Left ventricle myocardium inferior (tissue), 1 donor: ENCODE results near the gene SLC25A5. TPM values are rescaled to one million over a fixed set of nuclear protein-coding genes. Genes with fewer than 3 reads are reported as not detected.

Experiments
- DNase-seq: peaks from one replicate; pipeline ENCODE4 v3.0.0-alpha.2; 2020
- H3K27ac ChIP-seq: fragments of 200-600 bp; replicated peaks from 2 replicates; pipeline ENCODE4 v1.8.0; 2021
- H3K27me3 ChIP-seq: fragments of 200-600 bp; 2 replicates; pipeline ENCODE4 v1.8.0; 2021; ENCODE audit warnings: low read depth
- H3K36me3 ChIP-seq: fragments of 200-600 bp; 2 replicates; pipeline ENCODE4 v1.8.0; 2021
- H3K4me1 ChIP-seq: fragments of 200-600 bp; 2 replicates; pipeline ENCODE4 v1.8.0; 2021
- H3K4me3 ChIP-seq: fragments of 200-600 bp; 2 replicates; pipeline ENCODE4 v1.8.0; 2021; ENCODE audit warnings: mild to moderate bottlenecking, moderate library complexity
- H3K9me3 ChIP-seq: fragments of 200-600 bp; replicated peaks from 2 replicates; pipeline ENCODE4 v1.8.0; 2021
- intact Hi-C: fragments of 100-400 bp; cut with micrococcal nuclease; formaldehyde crosslinking; loops from one replicate; pipeline ENCODE4 v1.11.0; 2022
- total RNA-seq: library from RNA; stranded (reverse); fragmentation: NEBNext Ultra II Directional; extraction: Animal tissue kit (Norgen Biotek cat#: 25700); gene quantifications from one replicate; pipeline ENCODE4 v1.2.1, GENCODE V29; 2021
- TF ChIP-seq, protein P1 (sequence below): fragments of 200-600 bp; IDR thresholded peaks from 2 replicates; pipeline ENCODE4 v1.8.0; 2021; ENCODE audit warnings: antibody characterized with exemption, mild to moderate bottlenecking, borderline replicate concordance
- donor health status: DM: no; HTN: yes; CAD: no; lungs with severe emphysema.

Gene SLC25A5
- total RNA-seq, 1 donor from 2014 or later, result 191 TPM

DNA sequence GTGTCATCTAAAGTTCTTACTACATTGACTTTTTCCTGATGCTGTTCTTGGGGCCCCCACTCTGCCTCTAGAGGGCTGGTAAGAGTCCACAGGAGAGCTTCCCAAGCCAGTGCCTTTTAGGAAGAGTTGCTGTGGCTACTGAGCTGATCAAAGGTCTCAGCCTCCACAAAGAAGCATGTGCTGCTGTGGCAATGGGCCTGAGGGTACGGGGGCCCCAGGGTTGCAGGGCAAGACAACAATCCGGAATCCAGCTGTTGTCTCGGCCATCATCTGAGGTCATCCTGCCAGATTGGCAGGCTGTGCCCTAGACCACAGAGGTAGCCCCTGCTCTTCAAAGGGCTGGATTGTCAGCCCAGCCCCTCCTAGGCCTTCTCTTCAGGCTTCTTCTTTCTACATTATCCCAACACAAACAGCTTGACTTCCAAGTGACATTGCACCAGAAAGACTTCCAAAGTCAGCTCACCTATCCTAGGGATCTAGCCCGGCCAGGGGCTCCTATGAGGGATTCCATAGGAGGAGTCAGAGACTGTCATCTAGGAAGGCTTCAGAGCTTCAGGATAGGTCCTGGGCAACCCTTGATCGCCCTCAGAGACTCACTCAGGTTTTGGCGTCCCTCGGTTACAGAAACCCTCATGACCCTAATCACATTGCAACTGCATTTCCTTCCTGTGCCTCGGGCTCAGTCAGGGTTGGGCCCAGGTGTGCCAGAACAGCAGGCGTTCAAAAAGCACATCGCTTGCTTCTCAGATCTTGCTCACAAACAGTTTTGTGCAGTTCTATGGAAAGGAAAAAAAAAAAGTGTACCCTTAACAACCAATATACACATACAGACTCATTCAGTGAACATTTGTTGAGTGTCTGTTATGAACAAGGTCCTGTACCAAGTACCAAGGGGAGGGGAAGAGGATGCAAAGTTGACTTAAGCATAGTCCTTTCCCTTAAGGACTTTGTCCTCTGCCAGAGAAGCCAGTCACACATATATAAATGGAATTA is 27.8 kb downstream of the SLC25A5 start:
- no peak overlapping the region for H3K27ac ChIP-seq
- DNase-seq, result no peak
- no peaks in the 10 kb centered on the region for H3K27me3 ChIP-seq
- TF ChIP-seq, protein P1, sequence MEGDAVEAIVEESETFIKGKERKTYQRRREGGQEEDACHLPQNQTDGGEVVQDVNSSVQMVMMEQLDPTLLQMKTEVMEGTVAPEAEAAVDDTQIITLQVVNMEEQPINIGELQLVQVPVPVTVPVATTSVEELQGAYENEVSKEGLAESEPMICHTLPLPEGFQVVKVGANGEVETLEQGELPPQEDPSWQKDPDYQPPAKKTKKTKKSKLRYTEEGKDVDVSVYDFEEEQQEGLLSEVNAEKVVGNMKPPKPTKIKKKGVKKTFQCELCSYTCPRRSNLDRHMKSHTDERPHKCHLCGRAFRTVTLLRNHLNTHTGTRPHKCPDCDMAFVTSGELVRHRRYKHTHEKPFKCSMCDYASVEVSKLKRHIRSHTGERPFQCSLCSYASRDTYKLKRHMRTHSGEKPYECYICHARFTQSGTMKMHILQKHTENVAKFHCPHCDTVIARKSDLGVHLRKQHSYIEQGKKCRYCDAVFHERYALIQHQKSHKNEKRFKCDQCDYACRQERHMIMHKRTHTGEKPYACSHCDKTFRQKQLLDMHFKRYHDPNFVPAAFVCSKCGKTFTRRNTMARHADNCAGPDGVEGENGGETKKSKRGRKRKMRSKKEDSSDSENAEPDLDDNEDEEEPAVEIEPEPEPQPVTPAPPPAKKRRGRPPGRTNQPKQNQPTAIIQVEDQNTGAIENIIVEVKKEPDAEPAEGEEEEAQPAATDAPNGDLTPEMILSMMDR, result no peak
- H3K4me3 ChIP-seq, result no peak overlapping the region
- intact Hi-C loops, result no loop called here
- no peaks in the 10 kb centered on the region for H3K36me3 ChIP-seq
- H3K9me3 ChIP-seq, result no peaks in the 10 kb centered on the region
- H3K4me1 ChIP-seq, result no peaks in the 10 kb centered on the region

DNA sequence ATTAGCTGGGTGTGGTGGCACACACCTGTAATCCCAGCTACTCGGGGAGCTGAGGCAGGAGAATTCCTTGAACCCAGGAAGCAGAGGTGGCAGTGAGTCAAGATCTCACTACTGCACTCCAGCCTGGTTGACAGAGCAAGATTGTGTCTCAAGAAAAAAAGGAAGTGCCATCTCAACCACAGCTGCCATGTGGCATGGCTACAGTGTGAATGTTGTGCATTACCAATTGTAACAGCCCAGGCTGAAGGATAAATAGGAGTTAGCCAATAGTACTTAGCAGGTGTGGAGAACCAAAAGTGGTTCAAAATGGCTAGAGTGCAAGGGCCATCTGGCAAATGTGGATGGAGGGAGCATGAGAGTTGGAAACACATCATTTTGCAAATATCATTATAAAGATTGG is 28.9 kb downstream of the SLC25A5 start:
- DNase-seq, result no peak
- no peaks in the 10 kb centered on the region for H3K4me1 ChIP-seq
- no peaks in the 10 kb centered on the region for H3K36me3 ChIP-seq
- no peak overlapping the region for H3K27ac ChIP-seq
- H3K4me3 ChIP-seq, result no peak overlapping the region
- intact Hi-C loops, result no loop called here
- TF ChIP-seq, protein P1, result no peak
- no peaks in the 10 kb centered on the region for H3K9me3 ChIP-seq
- H3K27me3 ChIP-seq, result no peaks in the 10 kb centered on the region

DNA sequence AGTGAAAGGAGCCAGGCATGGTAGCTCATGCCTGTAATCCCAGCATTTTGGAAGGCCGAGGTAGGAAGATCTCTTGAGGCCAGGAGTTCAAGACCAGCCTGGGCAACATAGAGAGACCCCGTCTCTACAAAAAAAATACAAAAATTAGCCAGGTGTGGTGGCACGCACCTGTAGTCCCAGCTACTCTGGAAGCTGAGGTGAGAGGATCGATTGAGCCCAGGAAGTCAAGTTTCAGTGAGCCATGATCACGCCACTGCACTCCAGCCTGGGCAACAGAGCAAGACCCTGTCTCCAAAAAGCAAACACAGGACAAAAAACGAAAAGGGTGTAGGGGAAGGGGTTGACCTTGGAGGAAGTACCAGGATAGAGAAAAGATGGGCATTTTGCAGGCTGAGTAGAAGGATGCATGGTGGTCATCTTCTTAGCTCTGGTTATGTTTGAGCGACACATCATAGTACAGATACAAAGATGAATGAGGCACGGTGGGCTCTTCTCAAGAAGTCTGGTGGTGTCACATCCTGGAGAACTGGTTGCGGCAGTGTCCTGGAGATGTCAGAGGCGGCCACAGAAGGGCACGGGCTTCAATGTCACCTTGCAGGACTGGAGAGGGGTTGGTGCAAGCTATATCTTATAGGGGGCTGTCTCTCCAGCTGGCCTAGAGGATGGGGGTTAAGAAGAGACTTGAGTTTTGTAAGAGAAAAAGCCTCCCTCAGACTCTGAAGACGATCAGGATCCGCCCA is 32.0 kb downstream of the SLC25A5 start:
- intact Hi-C loops, result no loop called here
- H3K27ac ChIP-seq, result no peak overlapping the region
- H3K4me1 ChIP-seq, result peaks cover 9% of the 10 kb centered on the region
- H3K36me3 ChIP-seq, result no peaks in the 10 kb centered on the region
- no peak overlapping the region for H3K4me3 ChIP-seq
- TF ChIP-seq, protein P1, result no peak
- no peaks in the 10 kb centered on the region for H3K27me3 ChIP-seq
- no peaks in the 10 kb centered on the region for H3K9me3 ChIP-seq
- no peak for DNase-seq

DNA sequence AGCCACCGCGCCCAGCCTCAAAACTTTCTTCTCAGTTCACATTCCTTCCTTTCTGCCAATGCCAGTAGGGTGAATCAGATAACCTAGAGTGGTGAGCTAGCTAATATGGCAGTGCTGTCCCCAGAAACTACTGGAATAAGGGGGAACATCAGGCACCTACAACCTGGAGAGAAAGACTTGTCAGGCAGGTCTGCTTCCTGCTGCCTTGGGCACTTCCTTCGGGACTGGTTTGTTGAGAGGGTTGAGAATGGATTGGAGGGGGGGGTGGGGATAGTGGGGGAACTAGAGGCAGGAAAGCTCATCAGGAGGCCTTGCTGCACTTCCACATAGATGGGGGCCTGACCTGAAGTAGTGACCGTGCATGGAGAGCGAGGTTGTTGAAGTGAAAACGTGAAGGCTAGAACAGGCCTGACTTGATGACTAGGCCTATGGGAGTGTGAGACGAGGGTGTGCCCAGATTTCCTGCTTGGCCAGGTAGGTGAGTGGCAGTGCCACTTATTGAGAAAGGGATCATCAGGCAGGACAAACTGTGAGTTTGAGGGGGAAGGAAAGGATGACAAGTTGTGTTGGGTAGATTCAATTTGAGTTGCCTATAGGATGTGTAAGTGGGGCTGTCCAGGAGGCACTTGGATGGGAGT is 33.4 kb downstream of the SLC25A5 start:
- TF ChIP-seq, protein P1, result no peak
- Histone ChIP-seq H3K4me3 (no peak overlapping the region), H3K27me3 (no peaks in the 10 kb centered on the region), H3K36me3 (no peaks in the 10 kb centered on the region), H3K4me1 (peaks cover 9% of the 10 kb centered on the region), H3K27ac (no peak overlapping the region), H3K9me3 (no peaks in the 10 kb centered on the region)
- intact Hi-C loops, result no loop called here
- DNase-seq, result no peak

DNA sequence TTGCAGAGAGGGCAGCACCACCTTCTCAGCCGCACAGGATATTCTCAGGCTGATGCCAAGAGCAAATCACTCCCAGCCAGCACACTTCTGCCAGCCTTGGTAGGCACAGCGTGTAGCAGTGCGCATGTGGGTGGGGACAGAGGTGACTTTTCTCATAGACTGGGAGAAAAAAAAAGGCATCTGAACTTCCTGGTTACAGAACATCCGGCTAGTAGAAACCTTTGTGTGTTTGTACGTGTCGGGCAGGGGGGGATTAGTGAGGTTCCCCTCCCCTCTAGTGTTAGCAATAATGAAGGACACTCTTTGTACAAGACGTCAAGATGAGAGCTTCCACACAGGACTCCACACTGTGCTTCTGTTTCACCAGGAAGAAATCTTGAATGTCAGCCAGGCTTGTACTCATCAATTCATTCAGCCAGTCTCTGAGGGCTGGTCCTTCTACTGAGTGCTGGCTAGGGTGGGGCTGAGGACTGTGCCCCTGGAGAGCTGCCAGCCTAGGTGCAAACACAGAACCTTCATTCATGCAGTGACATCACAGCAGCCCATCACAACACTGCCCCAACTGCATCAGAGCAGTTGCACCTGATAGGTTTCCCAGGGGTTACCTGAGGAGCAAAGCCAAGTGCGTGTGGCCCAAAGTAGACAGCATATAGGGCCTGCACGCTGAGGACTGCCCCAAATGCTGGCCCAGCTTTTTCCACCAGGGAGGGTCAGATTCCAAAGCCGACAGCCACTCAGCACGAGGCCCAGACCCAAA is 34.7 kb downstream of the SLC25A5 start:
- Histone ChIP-seq H3K27me3 (no peaks in the 10 kb centered on the region), H3K36me3 (no peaks in the 10 kb centered on the region), H3K27ac (no peak overlapping the region), H3K9me3 (no peaks in the 10 kb centered on the region), H3K4me3 (no peak overlapping the region), H3K4me1 (peaks cover 9% of the 10 kb centered on the region)
- DNase-seq, result no peak
- TF ChIP-seq, protein P1, result no peak
- intact Hi-C loops, result no loop called here
